IPS-20b (cell line): Measurements from ENCODE around the gene PTPRN2.

Source experiments
- H3K27ac ChIP-seq: one replicate; pipeline ENCODE4 v1.5.1; 2013; ENCODE audit warnings: low read length
- H3K27me3 ChIP-seq: 2 replicates; pipeline ENCODE4 v1.6.1; 2013; ENCODE audit warnings: mild to moderate bottlenecking, low read length, inconsistent platforms; ENCODE audit not compliant: insufficient read depth
- H3K36me3 ChIP-seq: 2 replicates; pipeline ENCODE4 v1.6.1; 2013; ENCODE audit warnings: low read depth, mild to moderate bottlenecking, inconsistent platforms, low read length, moderate library complexity; ENCODE audit not compliant: insufficient read depth
- H3K4me1 ChIP-seq: 2 replicates; pipeline ENCODE4 v1.6.1; 2013; ENCODE audit warnings: mild to moderate bottlenecking, control low read depth, inconsistent platforms, low read length, moderate library complexity; ENCODE audit not compliant: insufficient read depth
- H3K4me3 ChIP-seq: 2 replicates; pipeline ENCODE4 v1.5.1; 2013; ENCODE audit warnings: mild to moderate bottlenecking, low read length, inconsistent platforms
- H3K9ac ChIP-seq: 2 replicates; pipeline ENCODE4 v1.6.1; 2013; ENCODE audit warnings: low read depth, mild to moderate bottlenecking, inconsistent platforms, low read length, moderate library complexity
- H3K9me3 ChIP-seq: 2 replicates; pipeline ENCODE4 v1.6.1; 2013; ENCODE audit warnings: mild to moderate bottlenecking, low read depth, low read length, inconsistent platforms; ENCODE audit not compliant: insufficient read depth

The PTPRN2 gene

DNA sequence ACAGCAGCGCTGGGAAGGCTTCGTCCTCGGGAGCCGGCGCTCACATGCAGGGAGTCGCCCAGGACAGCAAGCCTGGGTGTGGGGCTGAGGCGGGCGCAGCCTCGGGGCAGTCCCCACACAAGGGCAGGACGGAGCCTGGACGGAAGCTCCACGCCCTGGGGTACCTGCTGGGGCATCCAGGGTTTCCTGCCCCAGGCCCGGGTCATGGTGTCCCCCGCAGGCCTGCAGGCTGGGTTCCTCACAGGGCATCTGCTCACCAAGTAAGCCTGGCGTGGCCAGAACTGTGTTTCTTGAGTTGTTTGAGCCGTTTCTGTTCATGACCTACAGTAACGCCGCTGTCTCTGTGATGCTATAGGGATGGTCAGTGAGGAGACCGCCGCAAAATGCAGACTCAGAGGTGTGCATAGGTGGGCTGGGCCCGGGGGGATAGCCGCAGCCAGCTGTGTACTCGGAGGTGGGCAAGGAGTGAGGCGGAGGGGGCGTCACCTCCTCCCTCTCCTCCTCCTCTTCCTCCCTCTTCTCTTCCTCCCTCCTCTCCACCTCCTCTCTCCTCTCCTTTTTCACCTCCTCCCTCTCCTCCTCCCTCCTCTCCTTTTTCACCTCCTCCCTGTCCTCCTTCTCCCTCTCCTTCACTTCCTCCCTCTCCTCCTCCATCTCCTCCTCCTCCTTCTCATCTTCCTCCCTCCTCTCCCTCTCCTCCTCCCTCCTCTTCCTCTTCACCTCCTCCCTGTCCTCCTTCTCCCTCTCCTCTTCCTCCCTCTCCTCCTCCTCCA, 811.9 kb downstream of the PTPRN2 start:
- no peak overlapping the region for H3K9ac ChIP-seq
- no peaks in the 10 kb centered on the region for H3K4me1 ChIP-seq
- H3K27me3 ChIP-seq = peaks cover 3% of the 10 kb centered on the region
- no peak overlapping the region for H3K4me3 ChIP-seq
- H3K36me3 ChIP-seq = no peaks in the 10 kb centered on the region
- H3K9me3 ChIP-seq = peaks cover 79% of the 10 kb centered on the region
- H3K27ac ChIP-seq = no peak overlapping the region

- no peaks in the 10 kb centered on the region for H3K36me3 ChIP-seq
- H3K27me3 ChIP-seq = peaks cover 3% of the 10 kb centered on the region
These were observed 812.5 kb downstream of the PTPRN2 start for GRCh38 chr7:157775021-157775559.

GRCh38 chr7:157774495-157774894, 813.1 kb downstream of the PTPRN2 start:
- Histone ChIP-seq H3K4me1 (no peaks in the 10 kb centered on the region), H3K27me3 (peaks cover 3% of the 10 kb centered on the region), H3K36me3 (no peaks in the 10 kb centered on the region), H3K9me3 (peaks cover 78% of the 10 kb centered on the region), H3K9ac (no peak overlapping the region), H3K27ac (no peak overlapping the region), H3K4me3 (no peak overlapping the region)

More at GRCh38 chr7:157775021-157775559, 812.5 kb downstream of the PTPRN2 start:
- no peak overlapping the region for H3K27ac ChIP-seq
- no peaks in the 10 kb centered on the region for H3K4me1 ChIP-seq
- H3K9ac ChIP-seq = no peak overlapping the region
- H3K4me3 ChIP-seq = no peak overlapping the region
- H3K9me3 ChIP-seq = peaks cover 80% of the 10 kb centered on the region

GRCh38 chr7:157773361-157773760, 814.3 kb downstream of the PTPRN2 start:
- H3K9ac ChIP-seq = no peak overlapping the region
- no peak overlapping the region for H3K27ac ChIP-seq
- H3K27me3 ChIP-seq = peaks cover 3% of the 10 kb centered on the region
- H3K4me1 ChIP-seq = no peaks in the 10 kb centered on the region
- H3K36me3 ChIP-seq = no peaks in the 10 kb centered on the region
- peaks cover 78% of the 10 kb centered on the region for H3K9me3 ChIP-seq
- H3K4me3 ChIP-seq = no peak overlapping the region

- Histone ChIP-seq H3K27me3 (peaks cover 3% of the 10 kb centered on the region), H3K4me3 (no peak overlapping the region), H3K4me1 (no peaks in the 10 kb centered on the region), H3K36me3 (no peaks in the 10 kb centered on the region), H3K9ac (no peak overlapping the region), H3K27ac (no peak overlapping the region), H3K9me3 (peaks cover 71% of the 10 kb centered on the region)
These were observed 815.0 kb downstream of the PTPRN2 start for GRCh38 chr7:157772486-157773130.

- Histone ChIP-seq H3K36me3 (no peaks in the 10 kb centered on the region), H3K27me3 (no peaks in the 10 kb centered on the region; the same call in 1 of the 2 replicates), H3K9ac (no peak overlapping the region), H3K4me1 (no peaks in the 10 kb centered on the region), H3K4me3 (no peak overlapping the region), H3K9me3 (peaks cover 68% of the 10 kb centered on the region), H3K27ac (no peak overlapping the region)
These were observed 815.9 kb downstream of the PTPRN2 start for GRCh38 chr7:157771689-157772088.

- no peaks in the 10 kb centered on the region for H3K4me1 ChIP-seq
- H3K9me3 ChIP-seq = peaks cover 73% of the 10 kb centered on the region
- H3K36me3 ChIP-seq = no peaks in the 10 kb centered on the region
- no peak overlapping the region for H3K4me3 ChIP-seq
- no peaks in the 10 kb centered on the region; the same call in 1 of the 2 replicates for H3K27me3 ChIP-seq
- no peak overlapping the region for H3K27ac ChIP-seq
- H3K9ac ChIP-seq = no peak overlapping the region
These were observed 816.8 kb downstream of the PTPRN2 start for GRCh38 chr7:157770716-157771320.

GRCh38 chr7:157769526-157770215, 818.0 kb downstream of the PTPRN2 start:
- Histone ChIP-seq H3K4me3 (no peak overlapping the region), H3K9ac (no peak overlapping the region), H3K27me3 (no peaks in the 10 kb centered on the region; the same call in 1 of the 2 replicates), H3K9me3 (peaks cover 77% of the 10 kb centered on the region), H3K4me1 (no peaks in the 10 kb centered on the region), H3K27ac (no peak overlapping the region), H3K36me3 (no peaks in the 10 kb centered on the region)

DNA sequence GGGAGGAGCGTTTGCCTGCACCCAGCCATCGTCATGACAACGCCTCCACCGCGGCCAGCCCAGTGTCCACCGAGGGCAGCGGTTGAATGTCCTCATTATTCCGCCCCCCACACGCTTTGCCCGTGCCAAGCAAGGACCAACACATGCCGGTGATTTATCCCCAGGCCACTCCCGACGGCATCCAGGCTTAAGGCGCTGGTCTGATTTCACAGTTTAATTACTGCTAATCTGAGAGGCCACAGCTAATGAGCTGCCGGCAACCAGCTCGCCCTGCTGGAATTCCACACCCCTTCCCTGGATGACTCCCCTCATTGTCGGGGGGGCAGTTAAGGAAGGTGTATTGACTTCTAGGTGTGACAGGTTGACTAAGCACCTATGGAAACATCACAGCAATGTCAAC, 818.5 kb downstream of the PTPRN2 start:
- H3K4me1 ChIP-seq = no peaks in the 10 kb centered on the region
- no peak overlapping the region for H3K27ac ChIP-seq
- H3K36me3 ChIP-seq = no peaks in the 10 kb centered on the region
- peaks cover 75% of the 10 kb centered on the region for H3K9me3 ChIP-seq
- H3K4me3 ChIP-seq = no peak overlapping the region
- no peak overlapping the region for H3K9ac ChIP-seq
- no peaks in the 10 kb centered on the region for H3K27me3 ChIP-seq

- no peak overlapping the region for H3K27ac ChIP-seq
- H3K36me3 ChIP-seq = no peaks in the 10 kb centered on the region
- peaks cover 76% of the 10 kb centered on the region for H3K9me3 ChIP-seq
- no peaks in the 10 kb centered on the region for H3K27me3 ChIP-seq
- no peak overlapping the region for H3K4me3 ChIP-seq
- no peak overlapping the region for H3K9ac ChIP-seq
- no peaks in the 10 kb centered on the region for H3K4me1 ChIP-seq
These were observed 819.4 kb downstream of the PTPRN2 start for GRCh38 chr7:157768198-157768597.

GRCh38 chr7:157767506-157768197, 820.0 kb downstream of the PTPRN2 start:
- peaks cover 71% of the 10 kb centered on the region for H3K9me3 ChIP-seq
- H3K27ac ChIP-seq = no peak overlapping the region
- H3K27me3 ChIP-seq = no peaks in the 10 kb centered on the region
- H3K4me1 ChIP-seq = no peaks in the 10 kb centered on the region
- H3K4me3 ChIP-seq = no peak overlapping the region
- no peak overlapping the region for H3K9ac ChIP-seq
- no peaks in the 10 kb centered on the region for H3K36me3 ChIP-seq
